ENCODE measurements around the gene AGRN.

AGRN gene

GRCh38 chr1:1082239-1082775 is 62.4 kb downstream of the AGRN start:
- no peak for TF ChIP-seq CTCF (IDR thresholded peaks at IDR 0.05; ENCODE audit: low read depth, low read length, missing control alignments)
- no peak overlapping the region for H3K4me3 ChIP-seq (replicated peaks; ENCODE audit: low read depth, low read length)
- DNase-seq (ENCODE audit: extremely low read depth, low read depth), result no peak

- no peak for DNase-seq (ENCODE audit: extremely low read depth, low read depth)
- no peak for TF ChIP-seq CTCF (IDR thresholded peaks at IDR 0.05; ENCODE audit: low read depth, low read length, missing control alignments)
- H3K4me3 ChIP-seq (replicated peaks; ENCODE audit: low read depth, low read length), result no peak overlapping the region
Observed at GRCh38 chr1:1082776-1083415, 63.0 kb downstream of the AGRN start.

- no peak for DNase-seq (ENCODE audit: extremely low read depth, low read depth)
- TF ChIP-seq CTCF (IDR thresholded peaks at IDR 0.05; ENCODE audit: low read depth, low read length, missing control alignments), result no peak
- no peak overlapping the region for H3K4me3 ChIP-seq (replicated peaks; ENCODE audit: low read depth, low read length)
Observed at GRCh38 chr1:1083416-1084371, 63.8 kb downstream of the AGRN start.

GRCh38 chr1:1084372-1085170 is 64.7 kb downstream of the AGRN start:
- no peak overlapping the region for H3K4me3 ChIP-seq (replicated peaks; ENCODE audit: low read depth, low read length)
- DNase-seq (ENCODE audit: extremely low read depth, low read depth), result no peak

GRCh38 chr1:1085171-1085841 is 65.4 kb downstream of the AGRN start:
- no peak for TF ChIP-seq CTCF (IDR thresholded peaks at IDR 0.05; ENCODE audit: low read depth, low read length, missing control alignments)
- H3K4me3 ChIP-seq (replicated peaks; ENCODE audit: low read depth, low read length), result no peak overlapping the region
- DNase-seq (ENCODE audit: extremely low read depth, low read depth), result no peak

More at GRCh38 chr1:1084372-1085170, 64.7 kb downstream of the AGRN start:
- TF ChIP-seq CTCF (IDR thresholded peaks at IDR 0.05; ENCODE audit: low read depth, low read length, missing control alignments), result no peak

Data from HFF-Myc (cell line).